Activated CD8-positive, alpha-beta T cell treated with anti-CD3 and anti-CD28 coated beads, Interleukin-2, amount 10 ng/mL, durations not matched to agents 7 days and 5 days (primary cell): ENCODE measurements around the gene WWP2. TPM values are rescaled to one million over a fixed set of nuclear protein-coding genes. Genes with fewer than 3 reads are reported as not detected.
"Not testable (repeated sequence)": the region's sequence is repeated elsewhere in the genome, so short reads cannot be mapped to it uniquely, and the experiment has no call there.

Experiments used
- ATAC-seq: fragments of 150-1000 bp; cut with Tn5 transposase; one replicate; pipeline ENCODE4 v1.10.0; 2021; ENCODE audit warnings: moderate library complexity
- CTCF ChIA-PET: fragments of 350-600 bp; sonication (Branson Sonifier 250); formaldehyde crosslinking; loops from one replicate; lab custom pipeline; 2021; ENCODE audit warnings: antibody characterized with exemption; lab: Charles Lee
- POLR2A ChIA-PET: fragments of 350-600 bp; sonication (Branson Sonifier 250); formaldehyde crosslinking; loops from one replicate; lab custom pipeline; 2021; ENCODE audit warnings: antibody characterized with exemption; lab: Charles Lee
- DNase-seq: peaks from one replicate; pipeline ENCODE4 v3.0.0-alpha.2; 2020
- H3K27ac Mint-ChIP-seq: one replicate; pipeline ENCODE4 v1.8.0; 2021; ENCODE audit warnings: mild to moderate bottlenecking, mixed read lengths
- H3K27me3 Mint-ChIP-seq: one replicate; pipeline ENCODE4 v1.8.0; 2021; ENCODE audit warnings: low read depth, mixed read lengths
- H3K36me3 Mint-ChIP-seq: one replicate; pipeline ENCODE4 v1.8.0; 2021; ENCODE audit warnings: low read depth, mixed read lengths
- H3K4me1 Mint-ChIP-seq: one replicate; pipeline ENCODE4 v1.8.0; 2021; ENCODE audit warnings: low read depth, mixed read lengths
- H3K4me3 Mint-ChIP-seq: one replicate; pipeline ENCODE4 v1.8.0; 2021; ENCODE audit warnings: mild to moderate bottlenecking, mixed read lengths
- H3K9me3 Mint-ChIP-seq: one replicate; pipeline ENCODE4 v1.8.0; 2022; ENCODE audit warnings: mixed read lengths; ENCODE audit not compliant: insufficient read depth
- total RNA-seq, 2 experiments: library from RNA; stranded (reverse); gene quantifications; one replicate each; pipeline ENCODE4 v1.2.3, GENCODE V29; 2021

The WWP2 gene
- total RNA-seq, 2 experiments from 2014 or later: 60.1 to 64.5 TPM

- Mint-ChIP-seq H3K4me1 (peaks cover 34% of the 10 kb centered on the region), H3K27me3 (no peaks in the 10 kb centered on the region), H3K27ac (no peak overlapping the region), H3K9me3 (no peaks in the 10 kb centered on the region), H3K4me3 (no peak overlapping the region), H3K36me3 (peaks cover 13% of the 10 kb centered on the region)
- DNase-seq (no peak), ATAC-seq (no peak)
- POLR2A ChIA-PET: no interaction called here
- CTCF ChIA-PET: no interaction called here
Observed at GRCh38 chr16:69769404-69769803, 7.3 kb downstream of the WWP2 start.

- no peaks in the 10 kb centered on the region for H3K27me3 Mint-ChIP-seq
- CTCF ChIA-PET: interaction anchor here (1.0 kb wide), 1 partner anchor 17 kb away, joined by 3 read pairs; the partner anchor contains the start of gene NOB1
- ATAC-seq (no peak), DNase-seq (no peak)
- H3K4me1 Mint-ChIP-seq: peaks cover 33% of the 10 kb centered on the region
- H3K36me3 Mint-ChIP-seq: peaks cover 26% of the 10 kb centered on the region
- no peak overlapping the region for H3K27ac Mint-ChIP-seq
- H3K4me3 Mint-ChIP-seq: no peak overlapping the region
- peaks cover 10% of the 10 kb centered on the region for H3K9me3 Mint-ChIP-seq
- POLR2A ChIA-PET: interaction anchor here (0.6 kb wide), 2 partner anchors 9 to 30 kb away, joined by 3 read pairs; no protein-coding TSS in a partner anchor
Observed at GRCh38 chr16:69771651-69771967, 9.5 kb downstream of the WWP2 start.

DNA sequence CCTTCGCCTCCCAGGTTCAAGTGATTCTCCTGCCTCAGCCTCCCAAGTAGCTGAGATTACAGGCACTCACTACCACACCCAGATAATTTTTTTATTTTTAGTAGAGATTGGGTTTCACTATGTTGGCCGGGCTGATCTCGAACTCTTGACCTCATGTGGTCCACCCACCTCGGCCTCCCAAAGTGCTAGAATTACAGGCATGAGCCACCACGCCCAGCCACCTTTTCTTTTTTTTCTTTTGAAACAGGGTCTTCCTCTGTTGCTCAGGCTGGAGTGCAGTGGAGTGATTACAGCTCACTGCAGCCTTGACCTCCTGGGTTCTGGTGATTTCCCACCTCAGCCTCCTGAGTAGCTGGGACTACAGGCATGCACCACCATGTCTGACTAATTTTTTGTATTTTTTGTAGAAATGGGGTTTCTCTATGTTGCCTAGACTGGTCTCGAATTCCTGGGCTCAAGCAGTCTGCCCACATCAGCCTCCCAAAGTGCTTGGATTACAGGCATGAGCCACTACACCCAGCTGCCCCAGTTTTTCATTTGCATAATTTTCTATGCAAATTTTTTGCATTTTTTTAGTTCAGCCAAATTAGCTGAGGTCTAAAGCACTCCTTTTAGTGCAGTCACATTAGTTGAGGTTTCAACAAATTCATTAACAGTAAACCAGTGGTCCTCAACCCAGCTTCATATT, 11.3 kb downstream of the WWP2 start:
- ATAC-seq (no peak), DNase-seq (no peak)
- H3K27me3 Mint-ChIP-seq: no peaks in the 10 kb centered on the region
- H3K4me3 Mint-ChIP-seq: no peak overlapping the region
- peaks cover 28% of the 10 kb centered on the region for H3K4me1 Mint-ChIP-seq
- peaks cover 10% of the 10 kb centered on the region for H3K9me3 Mint-ChIP-seq
- peaks cover 29% of the 10 kb centered on the region for H3K36me3 Mint-ChIP-seq
- ChIA-PET POLR2A (interaction anchor here (0.6 kb wide), 1 partner anchor 19 kb away, joined by 3 read pairs; the partner anchor contains the start of gene NOB1), CTCF (interaction anchor here (1.4 to 1.7 kb wide), 2 partner anchors 10 to 19 kb away, joined by 3 to 6 read pairs; partner anchors contain the start of gene NOB1)
- no peak overlapping the region for H3K27ac Mint-ChIP-seq

GRCh38 chr16:69775563-69775962, 13.4 kb downstream of the WWP2 start:
- Mint-ChIP-seq H3K4me1 (peaks cover 24% of the 10 kb centered on the region), H3K27ac (no peak overlapping the region), H3K4me3 (no peak overlapping the region), H3K27me3 (no peaks in the 10 kb centered on the region), H3K9me3 (peaks cover 10% of the 10 kb centered on the region), H3K36me3 (peaks cover 30% of the 10 kb centered on the region)
- DNase-seq (no peak), ATAC-seq (no peak)
- ChIA-PET POLR2A (no interaction called here), CTCF (interaction anchor here (1.5 kb wide), 1 partner anchor 155 kb away, joined by 3 read pairs; no protein-coding TSS in a partner anchor)

- DNase-seq (no peak), ATAC-seq (no peak)
- CTCF ChIA-PET: no interaction called here
- Mint-ChIP-seq H3K9me3 (peaks cover 10% of the 10 kb centered on the region), H3K27ac (no peak overlapping the region), H3K36me3 (peaks cover 31% of the 10 kb centered on the region), H3K4me3 (no peak overlapping the region), H3K27me3 (no peaks in the 10 kb centered on the region), H3K4me1 (peaks cover 16% of the 10 kb centered on the region)
- POLR2A ChIA-PET: no interaction called here
Observed at GRCh38 chr16:69779724-69780123, 17.6 kb downstream of the WWP2 start.

DNA sequence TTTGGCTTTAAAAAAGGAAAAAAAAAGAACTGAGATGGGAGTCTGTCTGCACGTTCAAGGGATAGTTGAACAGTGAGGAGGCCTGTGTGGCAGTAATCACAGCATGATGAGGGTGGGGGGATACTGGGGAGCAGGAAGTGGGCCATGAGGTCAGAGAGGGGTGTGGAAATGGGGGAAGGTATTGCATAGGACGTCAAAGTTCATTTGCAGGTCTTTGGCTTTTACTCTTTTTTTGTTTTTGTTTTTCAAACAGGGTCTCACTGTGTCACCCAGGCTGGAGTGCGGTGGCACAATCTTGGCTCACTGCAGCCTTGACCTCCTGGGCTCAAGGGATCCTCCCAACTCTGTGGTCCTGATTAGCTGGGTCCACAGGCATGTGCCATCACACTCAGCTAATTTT, 19.0 kb downstream of the WWP2 start:
- H3K36me3 Mint-ChIP-seq: peaks cover 22% of the 10 kb centered on the region
- no peak for DNase-seq
- CTCF ChIA-PET: no interaction called here
- peaks cover 2% of the 10 kb centered on the region for H3K9me3 Mint-ChIP-seq
- POLR2A ChIA-PET: no interaction called here
- H3K27ac Mint-ChIP-seq: peak overlapping the region; percentile 37
- no peak overlapping the region for H3K4me3 Mint-ChIP-seq
- H3K27me3 Mint-ChIP-seq: no peaks in the 10 kb centered on the region
- no peak for ATAC-seq
- peaks cover 6% of the 10 kb centered on the region for H3K4me1 Mint-ChIP-seq

DNA sequence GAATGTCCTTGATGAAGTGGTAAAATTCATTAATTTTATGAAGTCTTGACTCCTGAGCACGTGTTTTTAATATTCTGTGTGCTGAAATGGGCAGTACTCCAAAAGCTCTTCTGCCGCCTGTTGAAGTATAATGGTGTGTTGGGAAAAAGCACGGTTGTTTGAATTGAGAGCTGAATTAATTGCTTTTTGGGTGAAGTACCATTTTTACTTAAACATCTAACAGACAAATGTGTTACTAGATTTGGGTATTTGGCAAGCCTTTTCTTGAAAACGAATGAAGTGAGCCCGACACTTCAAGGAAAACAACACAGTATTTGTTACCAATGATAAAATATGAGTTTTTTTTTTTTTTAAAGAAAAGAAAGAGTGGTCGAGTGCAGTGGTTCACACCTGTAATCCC, 22.5 kb downstream of the WWP2 start:
- ATAC-seq: no peak
- no peak overlapping the region for H3K27ac Mint-ChIP-seq
- peaks cover 34% of the 10 kb centered on the region for H3K36me3 Mint-ChIP-seq
- CTCF ChIA-PET: interaction anchor here (1.3 kb wide), 1 partner anchor 12 kb away, joined by 5 read pairs; no protein-coding TSS in a partner anchor
- POLR2A ChIA-PET: interaction anchor here (1.0 kb wide), 1 partner anchor 30 kb away, joined by 3 read pairs; the partner anchor contains the start of gene NOB1
- DNase-seq: no peak
- H3K9me3 Mint-ChIP-seq: no peaks in the 10 kb centered on the region
- peaks cover 6% of the 10 kb centered on the region for H3K4me1 Mint-ChIP-seq
- H3K4me3 Mint-ChIP-seq: no peak overlapping the region
- H3K27me3 Mint-ChIP-seq: no peaks in the 10 kb centered on the region

DNA sequence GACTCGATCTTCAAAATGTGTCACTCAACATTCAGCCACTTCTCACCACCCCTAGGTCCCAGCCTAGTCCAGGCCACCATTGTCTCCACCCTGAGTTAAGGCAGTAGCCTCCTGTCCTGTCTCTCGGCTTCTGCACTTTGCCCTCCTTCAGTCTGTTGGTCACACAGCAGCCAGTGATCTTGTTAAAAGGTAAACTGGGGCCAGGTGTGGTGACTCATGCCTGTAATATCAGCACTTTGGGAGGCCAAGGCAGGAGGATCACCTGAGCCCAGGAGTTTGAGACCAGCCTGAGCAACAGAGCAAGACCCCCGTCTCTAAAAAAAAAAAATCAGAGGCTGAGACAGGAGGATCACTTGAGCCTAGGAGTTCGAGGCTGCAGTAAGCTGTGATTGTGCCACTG, 25.8 kb downstream of the WWP2 start:
- H3K4me1 Mint-ChIP-seq: no peaks in the 10 kb centered on the region
- DNase-seq (no peak), ATAC-seq (no peak)
- H3K27me3 Mint-ChIP-seq: no peaks in the 10 kb centered on the region
- H3K4me3 Mint-ChIP-seq: no peak overlapping the region
- POLR2A ChIA-PET: no interaction called here
- no peak overlapping the region for H3K27ac Mint-ChIP-seq
- H3K9me3 Mint-ChIP-seq: no peaks in the 10 kb centered on the region
- H3K36me3 Mint-ChIP-seq: peaks cover 32% of the 10 kb centered on the region
- CTCF ChIA-PET: interaction anchor here (1.2 to 1.6 kb wide), 2 partner anchors 8 to 9 kb away, joined by 3 to 4 read pairs; no protein-coding TSS in a partner anchor

DNA sequence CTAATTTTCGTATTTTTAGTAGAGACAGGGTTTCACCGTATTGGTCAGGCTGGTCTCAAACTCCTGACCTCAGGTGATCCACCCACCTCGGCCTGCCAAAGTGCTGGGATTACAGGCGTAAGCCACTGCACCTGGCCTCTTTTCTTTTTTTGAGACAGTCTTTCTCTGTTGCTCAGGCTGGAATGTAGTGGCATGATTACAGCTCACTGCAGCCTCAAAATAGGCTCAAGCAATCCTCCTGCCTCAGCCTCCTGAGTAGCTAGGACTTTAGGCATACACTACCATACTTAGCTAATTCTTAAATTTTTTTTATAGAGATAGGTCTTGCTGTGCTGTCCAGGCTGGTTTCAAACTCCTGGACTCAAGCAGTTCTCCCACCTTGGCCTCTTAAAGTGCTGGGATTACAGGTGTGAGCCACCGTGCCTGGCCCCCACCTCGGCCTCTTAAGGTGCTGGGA, 29.3 kb downstream of the WWP2 start:
- H3K27me3 Mint-ChIP-seq, H3K4me1 Mint-ChIP-seq, ATAC-seq, H3K4me3 Mint-ChIP-seq, POLR2A ChIA-PET, DNase-seq, H3K27ac Mint-ChIP-seq, H3K9me3 Mint-ChIP-seq: not testable (repeated sequence)
- peaks cover 22% of the 10 kb centered on the region for H3K36me3 Mint-ChIP-seq
- CTCF ChIA-PET: interaction anchor here (1.3 to 2.0 kb wide), 2 partner anchors 82 to 138 kb away, joined by 3 to 5 read pairs; no protein-coding TSS in a partner anchor

DNA sequence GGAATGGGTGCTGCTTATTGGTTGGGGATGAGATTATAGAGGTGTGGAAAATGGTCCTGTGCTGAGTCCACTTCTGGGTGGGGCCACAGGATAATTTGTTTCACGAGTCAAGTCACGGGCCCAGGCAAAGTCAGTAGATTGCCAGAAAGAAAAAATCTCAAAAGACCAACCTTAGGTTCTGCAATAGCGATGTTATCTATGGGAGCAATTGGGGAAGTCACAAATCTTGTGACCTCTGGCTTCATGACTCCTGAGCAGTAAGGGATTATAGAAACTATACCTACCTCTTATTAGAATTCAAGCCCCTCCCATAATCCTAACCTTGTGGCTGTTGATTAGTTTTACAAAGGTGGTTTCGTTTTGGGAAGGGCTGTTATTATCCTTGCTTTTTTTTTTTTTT, 31.4 kb downstream of the WWP2 start:
- POLR2A ChIA-PET: interaction anchor here (1.1 kb wide), 1 partner anchor 137 kb away, joined by 3 read pairs; no protein-coding TSS in a partner anchor
- DNase-seq (no peak), ATAC-seq (no peak)
- CTCF ChIA-PET: interaction anchor here (0.6 to 4.1 kb wide), 2 partner anchors 11 to 136 kb away, joined by 4 to 23 read pairs; no protein-coding TSS in a partner anchor
- Mint-ChIP-seq H3K27ac (no peak overlapping the region), H3K27me3 (no peaks in the 10 kb centered on the region), H3K4me1 (no peaks in the 10 kb centered on the region), H3K4me3 (no peak overlapping the region), H3K9me3 (no peaks in the 10 kb centered on the region), H3K36me3 (peaks cover 9% of the 10 kb centered on the region)

GRCh38 chr16:69794486-69794885, 32.4 kb downstream of the WWP2 start:
- no peak for DNase-seq
- no peaks in the 10 kb centered on the region for H3K9me3 Mint-ChIP-seq
- no peak overlapping the region for H3K27ac Mint-ChIP-seq
- ATAC-seq: no peak
- peaks cover 11% of the 10 kb centered on the region for H3K36me3 Mint-ChIP-seq
- POLR2A ChIA-PET: interaction anchor here (1.1 kb wide), 1 partner anchor 136 kb away, joined by 3 read pairs; no protein-coding TSS in a partner anchor
- CTCF ChIA-PET: interaction anchor here (0.8 to 4.1 kb wide), 3 partner anchors 17 to 135 kb away, joined by 4 to 23 read pairs (median 5); no protein-coding TSS in a partner anchor
- no peaks in the 10 kb centered on the region for H3K27me3 Mint-ChIP-seq
- H3K4me3 Mint-ChIP-seq: no peak overlapping the region
- no peaks in the 10 kb centered on the region for H3K4me1 Mint-ChIP-seq
